ENCODE data around the gene PLK4. TPM values are rescaled to one million over a fixed set of nuclear protein-coding genes. Genes with fewer than 3 reads are reported as not detected.
A peak's percentile ranks its signal among the peaks of the same experiment; 100 is the strongest.

Gene PLK4
- total RNA-seq, 2 donors from 2014 or later: 47.3 to 51.3 TPM

- Mint-ChIP-seq H3K4me1 (peaks cover 6% of the 10 kb centered on the region), H3K27me3 (no peaks in the 10 kb centered on the region), H3K27ac (peak overlapping the region; percentile 41), H3K9me3 (no peaks in the 10 kb centered on the region), H3K36me3 (ENCODE audit: low read depth) (peaks cover 50% of the 10 kb centered on the region), H3K4me3 (no peak overlapping the region)
- ATAC-seq (replicated peaks): peak; percentile 52
Observed at GRCh38 chr4:127936974-127937373, 56.3 kb downstream of the PLK4 start.

Other genes starting within 250 kb of the PLK4 start
- under 1 TPM; 0.05 to 0.15 TPM for gene INTU, start 247.9 kb upstream of the PLK4 start, total RNA-seq
- not detected for gene SLC25A31, start 150.5 kb upstream of the PLK4 start, total RNA-seq
- gene HSPA4L, start 98.6 kb upstream of the PLK4 start, total RNA-seq: 1 to 10 TPM; 2.4 to 3.1 TPM
- 10 to 100 TPM; 19.4 to 22.9 TPM for gene MFSD8, start 84.3 kb downstream of the PLK4 start, total RNA-seq
- 10 to 100 TPM; 24.5 to 24.6 TPM for gene ABHD18, start 84.5 kb downstream of the PLK4 start, total RNA-seq
- 10 to 100 TPM; 17.5 to 18.5 TPM for gene LARP1B, start 180.4 kb downstream of the PLK4 start, total RNA-seq

Measured in activated T-helper 17 cell treated with anti-CD3 and anti-CD28 coated beads, Interleukin-2, amount 50 U/mL, for 72 hours (primary cell).